ENCODE measurements around the gene SLC8B1. TPM values are rescaled to one million over a fixed set of nuclear protein-coding genes. Genes with fewer than 3 reads are reported as not detected.

SLC8B1 gene
- total RNA-seq, 1 experiment from 2014 or later: 30.9 TPM

DNA sequence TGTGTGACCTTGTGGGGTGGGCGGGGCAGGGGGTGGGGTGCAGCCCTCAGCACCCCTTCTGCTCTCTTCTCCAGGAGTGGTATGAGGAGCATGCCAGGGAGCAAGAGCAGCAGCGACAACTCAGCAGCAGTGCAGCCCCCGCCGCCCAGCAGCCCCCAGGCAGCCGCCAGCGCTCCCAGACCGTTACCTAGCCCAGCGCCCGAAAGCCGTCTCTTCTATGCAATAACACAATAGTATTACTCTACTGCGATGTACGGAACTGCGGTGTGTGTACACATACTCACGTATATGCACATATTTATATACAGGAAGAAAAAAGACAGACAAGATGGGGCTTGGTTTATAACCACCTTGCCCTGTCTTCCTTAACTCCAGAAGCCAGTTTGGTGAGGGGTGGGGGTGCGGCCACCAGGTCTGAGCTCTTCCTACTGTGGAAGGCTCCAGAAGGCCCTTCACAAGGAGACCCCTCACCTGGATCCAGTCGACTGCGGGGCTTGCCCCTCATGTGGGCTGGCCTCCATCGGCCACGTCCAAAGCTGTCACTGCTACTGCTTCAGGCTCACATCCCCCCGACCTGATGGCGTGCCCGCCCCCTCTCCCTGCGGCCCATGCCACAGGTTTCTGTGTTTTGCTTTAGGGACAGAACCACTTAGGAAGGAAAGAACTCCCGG, 38.9 kb downstream of the SLC8B1 start:
- H3K9me2 ChIP-seq (ENCODE audit: insufficient read depth): no peaks in the 10 kb centered on the region
- peaks cover 22 to 25% of the 10 kb centered on the region in 2 experiments for H3K4me1 ChIP-seq (ENCODE audit: control insufficient read depth in 1 of 2, insufficient read depth in 2 of 2, low read length in 2 of 2)
- no TSS peak for BruUV-seq (replicated peaks)
- no peak overlapping the region for H3K4me2 ChIP-seq (ENCODE audit: low read length)
- ChIA-PET CTCF (no interaction called here), RAD21 (ENCODE audit: low non-redundant PET in 1 of 2, low total read pairs in 2 of 2, uncharacterized antibody in 2 of 2, unreplicated experiment in 2 of 2) (no interaction called here), POLR2A (no interaction called here)
- H3K27ac ChIP-seq (ENCODE audit: low read depth, low read length): no peak overlapping the region
- no peak overlapping the region for H3K9ac ChIP-seq (ENCODE audit: low read length)
- H3K79me2 ChIP-seq (ENCODE audit: insufficient read depth, low read length): no peaks in the 10 kb centered on the region
- no peak overlapping the region for H3K4me3 ChIP-seq (replicated peaks in 1 of 2; ENCODE audit: low read depth in 1 of 2, low read length in 2 of 2)
- no peaks in the 10 kb centered on the region for H3K27me3 ChIP-seq (ENCODE audit: insufficient read depth, low read length)
- H3K9me3 ChIP-seq (ENCODE audit: control insufficient read depth in 1 of 2, insufficient read depth in 1 of 2, low read depth in 1 of 2, low read length in 2 of 2): no peaks in the 10 kb centered on the region
- no peak for DNase-seq (ENCODE audit: low read depth, low spot score)
- H3K36me3 ChIP-seq (ENCODE audit: control insufficient read depth in 1 of 2, insufficient read depth in 2 of 2, low read length in 2 of 2): no peaks in the 10 kb centered on the region
- ATAC-seq: no peak
- H2AFZ ChIP-seq (ENCODE audit: low read depth, low read length, poor library complexity, severe bottlenecking): no peak overlapping the region
- H4K20me1 ChIP-seq (ENCODE audit: insufficient read depth): no peaks in the 10 kb centered on the region
- TF ChIP-seq POLR2A (IDR thresholded peaks at IDR 0.05; ENCODE audit: borderline replicate concordance, extremely low read depth, insufficient read depth, insufficient read length) (no peak), EGR1 (IDR thresholded peaks at IDR 0.05; ENCODE audit: low read depth) (no peak), EZH2 (IDR thresholded peaks at IDR 0.05) (no peak), CBX3 (IDR thresholded peaks at IDR 0.05; ENCODE audit: low read depth) (no peak), ZBTB33 (IDR thresholded peaks at IDR 0.05; ENCODE audit: extremely low read depth, insufficient replicate concordance, low read length) (no peak), FOSL1 (IDR thresholded peaks at IDR 0.05; ENCODE audit: low read depth) (no peak), TCF7L2 (IDR thresholded peaks at IDR 0.05; ENCODE audit: borderline replicate concordance, extremely low read depth, insufficient read depth, insufficient read length) (no peak), SIN3A (IDR thresholded peaks at IDR 0.05; ENCODE audit: low read depth) (no peak), YY1 (IDR thresholded peaks at IDR 0.05; ENCODE audit: extremely low read depth, insufficient replicate concordance, low read depth, low read length) (no peak), RAD21 (IDR thresholded peaks at IDR 0.05; ENCODE audit: low read depth) (no peak), CEBPB (IDR thresholded peaks at IDR 0.05; ENCODE audit: low read depth) (no peak)
- TF ChIP-seq, protein P1, sequence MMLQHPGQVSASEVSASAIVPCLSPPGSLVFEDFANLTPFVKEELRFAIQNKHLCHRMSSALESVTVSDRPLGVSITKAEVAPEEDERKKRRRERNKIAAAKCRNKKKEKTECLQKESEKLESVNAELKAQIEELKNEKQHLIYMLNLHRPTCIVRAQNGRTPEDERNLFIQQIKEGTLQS (IDR thresholded peaks at IDR 0.05): no peak
- intact Hi-C loops (cut with micrococcal nuclease): loop anchor here (5.0 kb wide), 1 partner anchor 99 kb away; no protein-coding TSS in a partner anchor
